Activated CD4-positive, alpha-beta T cell treated with anti-CD3 and anti-CD28 coated beads for 48 hours (primary cell): ENCODE measurements around the gene C7.

Experiments used
- DNase-seq: peaks from one replicate; pipeline ENCODE4 v3.0.0-alpha.2; 2020

The C7 gene

GRCh38 chr5:40928886-40929448 lies 19.7 kb downstream of the C7 start:
- no peak for DNase-seq

GRCh38 chr5:40932766-40933165 lies 23.5 kb downstream of the C7 start:
- no peak for DNase-seq

- no peak for DNase-seq
These were observed 27.8 kb downstream of the C7 start for GRCh38 chr5:40937075-40937474.

GRCh38 chr5:40939753-40940152 lies 30.5 kb downstream of the C7 start:
- no peak for DNase-seq

GRCh38 chr5:40945111-40945510 lies 35.8 kb downstream of the C7 start:
- no peak for DNase-seq

GRCh38 chr5:40955313-40955712 lies 46.0 kb downstream of the C7 start:
- DNase-seq = no peak

GRCh38 chr5:40957048-40957447 lies 47.8 kb downstream of the C7 start:
- DNase-seq = no peak

- DNase-seq = no peak
These were observed 49.5 kb downstream of the C7 start for GRCh38 chr5:40958811-40959210.

- no peak for DNase-seq
These were observed 50.7 kb downstream of the C7 start for GRCh38 chr5:40960037-40960436.

- no peak for DNase-seq
These were observed 53.1 kb downstream of the C7 start for GRCh38 chr5:40962207-40962955.

- DNase-seq = no peak
These were observed 63.1 kb downstream of the C7 start for GRCh38 chr5:40972434-40972833.

- DNase-seq = no peak
These were observed 64.2 kb downstream of the C7 start for GRCh38 chr5:40973364-40974004.

- no peak for DNase-seq
These were observed 66.7 kb downstream of the C7 start for GRCh38 chr5:40976041-40976440.

- DNase-seq = no peak
These were observed 67.5 kb downstream of the C7 start for GRCh38 chr5:40976836-40977235.

GRCh38 chr5:40981420-40981819 lies 72.1 kb downstream of the C7 start:
- no peak for DNase-seq

GRCh38 chr5:40983781-40984180 lies 74.5 kb downstream of the C7 start:
- DNase-seq = no peak

- DNase-seq = no peak
These were observed 75.6 kb downstream of the C7 start for GRCh38 chr5:40984884-40985283.

GRCh38 chr5:40985501-40985900 lies 76.2 kb downstream of the C7 start:
- no peak for DNase-seq

GRCh38 chr5:40986666-40987065 lies 77.4 kb downstream of the C7 start:
- no peak for DNase-seq

- DNase-seq = no peak
These were observed 78.1 kb downstream of the C7 start for GRCh38 chr5:40987349-40987748.

- DNase-seq = no peak
These were observed 79.6 kb downstream of the C7 start for GRCh38 chr5:40988746-40989510.

- DNase-seq = no peak
These were observed 82.1 kb downstream of the C7 start for GRCh38 chr5:40991168-40991980.
